HG02943 (cell line): Measurements from ENCODE around the gene VWA5B1.

ENCODE experiments used
- ATAC-seq: cut with Tn5 transposase; IDR thresholded peaks from one replicate; pipeline ENCODE4 v1.9.1; 2021; ENCODE audit warnings: mild to moderate bottlenecking, low read depth, moderate library complexity; ENCODE audit not compliant: unreplicated experiment

VWA5B1 gene

GRCh38 chr1:20321573-20321972, 30.9 kb downstream of the VWA5B1 start:
- no peak for ATAC-seq

- ATAC-seq: no peak
Measured at GRCh38 chr1:20322081-20322824, 31.6 kb downstream of the VWA5B1 start.

- no peak for ATAC-seq
Measured at GRCh38 chr1:20322825-20323612, 32.3 kb downstream of the VWA5B1 start.

- ATAC-seq: no peak
Measured at GRCh38 chr1:20323613-20323920, 32.9 kb downstream of the VWA5B1 start.

- no peak for ATAC-seq
Measured at GRCh38 chr1:20324704-20325406, 34.2 kb downstream of the VWA5B1 start.

- ATAC-seq: no peak
Measured at GRCh38 chr1:20325407-20325843, 34.8 kb downstream of the VWA5B1 start.

- ATAC-seq: no peak
Measured at GRCh38 chr1:20325844-20326420, 35.3 kb downstream of the VWA5B1 start.

GRCh38 chr1:20327467-20327866, 36.8 kb downstream of the VWA5B1 start:
- ATAC-seq: no peak

- no peak for ATAC-seq
Measured at GRCh38 chr1:20328201-20328600, 37.5 kb downstream of the VWA5B1 start.

- no peak for ATAC-seq
Measured at GRCh38 chr1:20329793-20330542, 39.3 kb downstream of the VWA5B1 start.

GRCh38 chr1:20334103-20334502, 43.4 kb downstream of the VWA5B1 start:
- ATAC-seq: no peak

- ATAC-seq: no peak
Measured at GRCh38 chr1:20336105-20336605, 45.5 kb downstream of the VWA5B1 start.

- ATAC-seq: no peak
Measured at GRCh38 chr1:20337581-20337980, 46.9 kb downstream of the VWA5B1 start.

- ATAC-seq: no peak
Measured at GRCh38 chr1:20339811-20340457, 49.3 kb downstream of the VWA5B1 start.

GRCh38 chr1:20342294-20343148, 51.8 kb downstream of the VWA5B1 start:
- ATAC-seq: no peak

- no peak for ATAC-seq
Measured at GRCh38 chr1:20343149-20343937, 52.7 kb downstream of the VWA5B1 start.

- no peak for ATAC-seq
Measured at GRCh38 chr1:20343938-20344302, 53.2 kb downstream of the VWA5B1 start.

- no peak for ATAC-seq
Measured at GRCh38 chr1:20344738-20345137, 54.1 kb downstream of the VWA5B1 start.
